GM18868 (cell line): ENCODE data around the gene ZBTB44.
A peak's percentile ranks its signal among the peaks of the same experiment; 100 is the strongest.
"Not testable (repeated sequence)": the region's sequence is repeated elsewhere in the genome, so short reads cannot be mapped to it uniquely, and the experiment has no call there.

Source experiments
- ATAC-seq: cut with Tn5 transposase; IDR thresholded peaks from one replicate; pipeline ENCODE4 v1.9.1; 2021; ENCODE audit warnings: mild to moderate bottlenecking, moderate library complexity; ENCODE audit not compliant: unreplicated experiment

ZBTB44 gene

DNA sequence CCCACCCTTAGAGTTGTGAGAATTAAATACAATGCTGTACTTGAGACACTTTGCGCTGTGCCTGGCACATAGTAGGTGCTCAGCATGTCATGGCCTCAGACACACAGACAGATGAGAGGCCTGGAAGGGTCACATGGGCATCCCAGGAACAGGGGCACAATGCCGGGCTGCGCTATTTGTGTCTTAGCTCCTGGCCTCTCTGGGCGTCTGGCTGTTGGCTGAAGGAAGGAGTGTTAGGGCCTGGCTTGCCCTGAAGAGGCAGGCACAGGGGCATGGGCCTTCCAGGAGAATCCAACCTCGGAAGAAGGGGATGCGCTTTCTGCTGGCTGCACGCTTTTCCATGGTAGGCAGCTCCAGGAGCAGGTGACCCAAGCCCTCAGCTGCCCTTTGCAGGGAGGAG is 113.7 kb downstream of the ZBTB44 start:
- ATAC-seq = no peak

- ATAC-seq = no peak
These were observed 114.9 kb downstream of the ZBTB44 start for GRCh38 chr11:130199792-130200191.

DNA sequence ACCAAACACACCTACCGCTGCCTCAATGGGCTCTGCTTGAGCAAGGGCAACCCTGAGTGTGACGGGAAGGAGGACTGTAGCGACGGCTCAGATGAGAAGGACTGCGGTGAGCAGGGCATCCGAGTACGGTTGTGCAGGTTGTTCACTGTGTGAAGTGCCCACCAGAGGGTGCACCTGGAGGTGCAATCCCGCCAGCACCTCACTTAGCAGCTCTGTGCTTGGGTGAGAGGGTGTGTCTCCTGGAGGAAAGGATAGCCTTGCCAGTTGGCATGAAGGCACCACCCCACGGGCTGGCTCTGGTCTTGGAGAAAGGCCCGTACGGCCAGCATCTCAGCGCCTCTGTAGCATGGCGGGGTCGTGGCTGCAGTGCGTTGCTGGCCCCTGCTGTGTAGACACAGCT is 115.8 kb downstream of the ZBTB44 start:
- ATAC-seq = no peak

- ATAC-seq = no peak
These were observed 116.4 kb downstream of the ZBTB44 start for GRCh38 chr11:130198292-130198691.

GRCh38 chr11:130197386-130198035 is 117.2 kb downstream of the ZBTB44 start:
- no peak for ATAC-seq

DNA sequence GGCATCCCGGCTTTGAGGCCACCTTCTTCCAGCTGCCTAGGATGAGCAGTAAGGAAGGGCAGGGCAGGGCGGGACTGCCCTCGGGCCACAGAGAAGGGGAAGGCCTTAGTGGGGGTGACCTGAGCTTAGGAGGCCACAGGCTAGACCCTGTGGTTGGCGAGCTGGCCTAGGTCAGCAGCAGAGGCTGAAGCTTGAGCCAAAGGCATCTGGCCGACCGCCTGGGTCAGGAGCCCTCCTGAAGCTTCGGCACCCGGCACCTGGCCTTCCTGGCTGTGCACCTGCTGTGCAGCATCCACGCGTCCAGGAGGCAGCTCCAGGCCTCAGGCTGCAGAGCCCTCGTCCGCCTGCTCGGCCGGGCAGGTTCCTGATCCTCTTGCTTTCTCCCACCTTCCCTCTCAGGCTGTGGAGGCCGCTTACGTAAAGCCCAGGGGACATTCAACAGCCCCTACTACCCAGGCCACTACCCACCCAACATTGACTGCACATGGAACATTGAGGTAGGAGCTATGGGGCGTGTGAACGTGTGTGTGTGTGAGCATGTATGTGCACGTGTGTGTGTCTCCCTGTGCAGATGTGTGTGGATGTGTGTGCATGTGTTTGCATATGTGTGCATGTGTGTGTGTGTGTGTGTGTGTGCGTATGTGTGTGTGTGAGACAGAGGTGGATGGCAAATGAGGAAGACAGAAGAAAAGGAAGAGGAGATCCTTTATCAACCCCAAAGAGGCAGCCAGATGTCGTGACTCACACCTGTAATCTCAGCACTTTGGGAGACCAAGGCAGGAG is 120.3 kb downstream of the ZBTB44 start:
- ATAC-seq = no peak

GRCh38 chr11:130193551-130193950 is 121.2 kb downstream of the ZBTB44 start:
- ATAC-seq = not testable (repeated sequence)

- no peak for ATAC-seq
These were observed 121.9 kb downstream of the ZBTB44 start for GRCh38 chr11:130192845-130193267.

GRCh38 chr11:130191896-130192295 is 122.8 kb downstream of the ZBTB44 start:
- ATAC-seq = no peak

DNA sequence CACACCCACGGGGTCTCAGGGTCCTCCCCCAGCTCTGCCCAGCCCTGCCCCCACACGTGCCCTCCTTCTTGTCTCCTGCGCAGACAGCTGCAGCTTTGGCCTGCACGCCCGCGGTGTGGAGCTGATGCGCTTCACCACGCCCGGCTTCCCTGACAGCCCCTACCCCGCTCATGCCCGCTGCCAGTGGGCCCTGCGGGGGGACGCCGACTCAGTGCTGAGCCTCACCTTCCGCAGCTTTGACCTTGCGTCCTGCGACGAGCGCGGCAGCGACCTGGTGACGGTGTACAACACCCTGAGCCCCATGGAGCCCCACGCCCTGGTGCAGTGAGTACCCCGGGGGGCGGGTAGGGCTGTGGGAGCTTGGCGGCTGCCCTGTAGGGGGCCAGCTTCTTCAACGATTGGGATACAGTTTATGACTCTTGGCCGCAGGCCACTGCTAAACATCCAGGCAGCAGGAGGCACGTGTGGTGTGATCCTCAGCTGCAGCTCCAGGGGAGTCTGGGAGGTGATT is 124.3 kb downstream of the ZBTB44 start:
- no peak for ATAC-seq

- ATAC-seq = no peak
These were observed 125.1 kb downstream of the ZBTB44 start for GRCh38 chr11:130189492-130190210.

- no peak for ATAC-seq
These were observed 126.0 kb downstream of the ZBTB44 start for GRCh38 chr11:130188585-130189347.

GRCh38 chr11:130188047-130188446 is 126.7 kb downstream of the ZBTB44 start:
- no peak for ATAC-seq

DNA sequence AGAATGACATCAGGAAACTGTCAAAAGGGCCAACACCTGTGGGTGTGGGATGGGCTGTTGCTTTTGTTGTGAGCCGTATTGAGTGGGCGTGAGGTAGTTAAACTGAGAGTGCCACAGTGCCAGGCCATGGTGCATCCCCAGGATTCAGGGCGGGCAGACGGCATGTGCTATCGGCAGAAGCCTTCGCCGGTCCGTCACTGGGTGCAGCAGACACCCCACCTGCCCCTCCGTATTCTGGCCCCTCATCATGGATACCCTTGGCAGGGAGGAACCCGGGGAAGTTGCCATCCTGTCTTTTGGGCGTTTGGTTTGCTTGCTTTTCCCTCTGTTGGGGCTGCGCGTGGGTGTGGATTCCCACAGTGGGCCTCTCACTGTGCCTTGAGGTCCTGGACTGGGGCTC is 127.6 kb downstream of the ZBTB44 start:
- ATAC-seq = no peak

- no peak for ATAC-seq
These were observed 130.7 kb downstream of the ZBTB44 start for GRCh38 chr11:130183878-130184610.

DNA sequence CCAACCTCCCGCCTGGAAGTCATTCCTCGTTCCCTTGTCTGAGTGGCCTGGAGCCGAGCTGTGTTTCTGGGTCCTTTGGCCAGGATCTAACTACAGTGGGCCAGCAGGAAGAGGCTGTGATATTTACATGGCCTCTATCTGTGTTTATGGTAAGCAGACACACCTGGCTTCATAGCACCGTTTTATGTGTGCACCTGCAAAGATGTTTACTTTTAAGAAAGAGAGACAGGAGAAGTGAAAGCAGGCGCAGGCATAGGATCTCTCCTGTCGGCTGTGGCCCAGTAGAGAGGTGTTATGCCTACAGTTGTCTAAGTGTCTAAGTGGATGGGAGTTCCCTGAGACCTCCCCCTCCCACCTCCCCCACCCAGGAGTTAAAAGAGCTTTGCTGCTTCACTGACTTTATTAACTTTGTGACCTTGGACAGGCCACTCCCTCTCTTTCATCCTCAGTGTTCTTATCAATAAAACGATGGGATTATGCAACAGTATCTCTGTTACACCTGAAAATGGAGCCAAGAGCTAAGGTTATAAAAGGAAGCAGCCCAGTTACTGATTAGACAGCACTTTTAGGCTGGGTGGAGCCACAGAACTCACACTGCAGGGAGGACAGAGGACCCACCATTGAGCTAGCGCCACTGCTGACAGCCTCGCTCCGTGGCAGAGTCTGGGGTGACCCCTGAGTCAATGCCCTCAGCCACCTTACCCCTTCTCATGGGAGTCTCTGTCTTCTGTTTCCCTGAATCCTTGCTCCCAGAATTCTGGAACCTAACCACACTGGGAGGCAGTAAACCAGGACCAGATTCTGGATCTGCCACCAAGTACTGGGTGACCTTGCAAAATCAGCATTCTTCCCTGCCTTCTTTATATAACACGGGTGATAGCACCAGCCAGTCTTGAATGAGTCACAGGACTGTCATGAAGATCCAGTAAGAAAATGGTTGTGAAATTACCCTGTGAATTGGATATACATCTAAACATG is 133.1 kb downstream of the ZBTB44 start:
- peak; percentile 37 for ATAC-seq

- peak; percentile 15 for ATAC-seq
These were observed 133.8 kb downstream of the ZBTB44 start for GRCh38 chr11:130180896-130181294.

DNA sequence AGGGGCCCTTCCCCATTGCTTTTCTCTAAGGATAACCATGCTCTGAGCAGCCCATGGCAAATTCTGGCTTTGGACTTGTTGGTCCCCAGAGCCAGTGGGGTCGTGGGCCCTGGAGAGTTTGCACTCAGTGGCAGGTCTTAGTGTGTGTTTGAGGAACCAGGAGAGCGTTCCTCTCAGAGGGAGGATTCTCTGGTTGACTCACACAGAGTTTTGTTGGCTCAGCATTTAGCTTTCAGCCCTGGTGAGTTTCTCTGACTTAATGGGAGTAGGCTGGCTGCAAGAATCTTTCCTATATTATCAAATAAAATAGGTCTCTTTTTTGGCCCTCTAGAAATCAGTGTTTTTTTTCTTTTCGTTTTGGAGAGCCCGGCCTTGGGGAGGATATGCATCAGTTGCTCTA is 134.2 kb downstream of the ZBTB44 start:
- peak; percentile 71 for ATAC-seq
